GM23338 (cell line): Measurements from ENCODE around the gene ERBB4. TPM values are rescaled to one million over a fixed set of nuclear protein-coding genes. Genes with fewer than 3 reads are reported as not detected.
"Not testable (repeated sequence)": the region's sequence is repeated elsewhere in the genome, so short reads cannot be mapped to it uniquely, and the experiment has no call there.

Experiments
- ATAC-seq: fragments of 200-7000 bp; cut with Tn5 transposase; 3 replicates; pipeline ENCODE4 v1.9.1; 2020
- DNase-seq: peaks from one replicate; pipeline ENCODE4 v3.0.0-alpha.2; 2015; ENCODE audit warnings: low spot score
- H2AFZ ChIP-seq: fragments of 200-600 bp; sonication (generic); 2 replicates; pipeline ENCODE4 v1.8.0; 2016; ENCODE audit warnings: antibody characterized with exemption, mild to moderate bottlenecking, moderate library complexity
- H3F3A ChIP-seq: fragments of 200-600 bp; sonication (generic); replicated peaks from 2 replicates; pipeline ENCODE4 v1.8.0; 2017; ENCODE audit warnings: antibody characterized with exemption, mixed run types, low read depth
- H3K27ac ChIP-seq: fragments of 200-600 bp; sonication (generic); 2 replicates; pipeline ENCODE4 v1.6.1; 2016; ENCODE audit warnings: low read depth
- H3K27me3 ChIP-seq: fragments of 200-600 bp; sonication (generic); 2 replicates; pipeline ENCODE4 v1.8.0; 2016; ENCODE audit warnings: mild to moderate bottlenecking, mixed run types, moderate library complexity; ENCODE audit not compliant: insufficient read depth
- H3K36me3 ChIP-seq: fragments of 200-600 bp; sonication (generic); 2 replicates; pipeline ENCODE4 v1.8.0; 2016; ENCODE audit warnings: mild to moderate bottlenecking; ENCODE audit not compliant: insufficient read depth
- H3K4me1 ChIP-seq: fragments of 200-600 bp; sonication (generic); 2 replicates; pipeline ENCODE4 v1.8.0; 2016; ENCODE audit warnings: mild to moderate bottlenecking, moderate library complexity; ENCODE audit not compliant: insufficient read depth
- H3K4me2 ChIP-seq: fragments of 200-600 bp; sonication (generic); 2 replicates; pipeline ENCODE4 v1.7.1; 2017; ENCODE audit warnings: mixed run types
- H3K4me3 ChIP-seq: fragments of 200-600 bp; sonication (generic); 2 replicates; pipeline ENCODE4 v1.6.1; 2016; ENCODE audit warnings: mixed run types
- H3K79me2 ChIP-seq: fragments of 200-600 bp; sonication (generic); replicated peaks from 2 replicates; pipeline ENCODE4 v1.8.0; 2017; ENCODE audit warnings: mild to moderate bottlenecking; ENCODE audit not compliant: insufficient read depth
- H3K9me2 ChIP-seq: fragments of 200-600 bp; sonication (generic); 2 replicates; pipeline ENCODE4 v1.8.0; 2017; ENCODE audit not compliant: insufficient read depth
- H4K20me1 ChIP-seq: fragments of 200-600 bp; sonication (generic); replicated peaks from 2 replicates; pipeline ENCODE4 v1.8.0; 2017; ENCODE audit warnings: mild to moderate bottlenecking; ENCODE audit not compliant: insufficient read depth
- H3K27ac Mint-ChIP-seq: 2 replicates; pipeline ENCODE4 v1.8.0; 2020; ENCODE audit warnings: inconsistent platforms, mild to moderate bottlenecking, moderate library complexity, mixed read lengths
- H3K27me3 Mint-ChIP-seq: 3 replicates; pipeline ENCODE4 v1.8.0; 2022; ENCODE audit warnings: low read depth, mild to moderate bottlenecking, moderate library complexity, mixed read lengths, inconsistent platforms; ENCODE audit not compliant: insufficient read depth, poor library complexity
- H3K36me3 Mint-ChIP-seq: 3 replicates; pipeline ENCODE4 v1.8.0; 2021; ENCODE audit warnings: low read depth, mild to moderate bottlenecking, inconsistent platforms, moderate library complexity, mixed read lengths
- H3K4me1 Mint-ChIP-seq: 3 replicates; pipeline ENCODE4 v1.8.0; 2020; ENCODE audit warnings: mild to moderate bottlenecking, inconsistent platforms, mixed read lengths
- H3K4me3 Mint-ChIP-seq: 3 replicates; pipeline ENCODE4 v1.8.0; 2021; ENCODE audit warnings: moderate library complexity, mild to moderate bottlenecking, inconsistent platforms, mixed read lengths
- H3K9me3 Mint-ChIP-seq: 3 replicates; pipeline ENCODE4 v1.8.0; 2020; ENCODE audit warnings: moderate library complexity, mild to moderate bottlenecking, inconsistent platforms, mixed read lengths
- CREB1 ChIP-seq: fragments of 250-450 bp; sonication (Bioruptor Pico); IDR thresholded peaks from 2 replicates; pipeline ENCODE4 v1.5.0; 2020; ENCODE audit warnings: low read depth, mild to moderate bottlenecking, moderate library complexity
- CTCF ChIP-seq, 2 experiments: fragments of 200-600 bp in 1 of 2; sonication (generic) in 1 of 2; conservative IDR thresholded peaks; 2 replicates each; pipeline versions ENCODE4 v1.5.1 to v1.6.1; 2016 to 2017; ENCODE audit warnings: antibody characterized with exemption in 2 of 2, low read depth in 2 of 2, mild to moderate bottlenecking in 2 of 2, moderate library complexity in 1 of 2
- ETS1 ChIP-seq: IDR thresholded peaks from 2 replicates; pipeline ENCODE4 v1.6.1; 2016; ENCODE audit warnings: antibody characterized with exemption
- EZH2 ChIP-seq: fragments of 200-600 bp; sonication (generic); IDR thresholded peaks from one replicate; pipeline ENCODE4 v1.8.0; 2017; ENCODE audit warnings: antibody characterized with exemption, mild to moderate bottlenecking, low read depth; ENCODE audit not compliant: unreplicated experiment
- REST ChIP-seq: IDR thresholded peaks from one replicate; pipeline ENCODE4 v1.6.1; 2018; ENCODE audit warnings: antibody characterized with exemption; ENCODE audit not compliant: unreplicated experiment
- STAT1 ChIP-seq: IDR thresholded peaks from one replicate; pipeline ENCODE4 v1.6.1; 2016; ENCODE audit warnings: antibody characterized with exemption; ENCODE audit not compliant: unreplicated experiment
- ZNF331 ChIP-seq: fragments of 250-450 bp; sonication (Bioruptor Pico); IDR thresholded peaks from 2 replicates; pipeline ENCODE4 v1.5.0; 2020; ENCODE audit warnings: low read depth, mild to moderate bottlenecking, moderate library complexity
- ZNF462 ChIP-seq: fragments of 250-450 bp; sonication (Bioruptor Pico); IDR thresholded peaks from 2 replicates; pipeline ENCODE4 v1.5.0; 2020; ENCODE audit warnings: mild to moderate bottlenecking, moderate library complexity
- polyA plus RNA-seq: library from polyadenylated mRNA; unstranded; fragments of >200 nt; fragmentation: Nextera tagmentation; extraction: Ambion mirVana; gene quantifications from 2 replicates; pipeline ENCODE4 v1.2.1, GENCODE V29; 2016
- total RNA-seq: library from RNA; depleted of rRNA; stranded (reverse); fragments of >200 nt; shearing (Covaris generic); gene quantifications from 2 replicates; pipeline ENCODE4 v1.2.3, GENCODE V29; 2014

Gene ERBB4
- total and polyA plus RNA-seq, 2 experiments from 2014 or later: 0.73 to 1.1 TPM

- not testable (repeated sequence) for H3K4me3 Mint-ChIP-seq, H3K4me1 Mint-ChIP-seq, H3K4me2 ChIP-seq, H3K27ac ChIP-seq, H3K9me2 ChIP-seq, H3K79me2 ChIP-seq, H3K27ac Mint-ChIP-seq, H3K9me3 Mint-ChIP-seq, H3K36me3 ChIP-seq, H2AFZ ChIP-seq, H3K4me3 ChIP-seq, H3F3A ChIP-seq, H3K27me3 Mint-ChIP-seq, H3K4me1 ChIP-seq, DNase-seq, H3K27me3 ChIP-seq, H3K36me3 Mint-ChIP-seq, ATAC-seq, H4K20me1 ChIP-seq
Measured at GRCh38 chr2:211592006-211592405, 946.6 kb downstream of the ERBB4 start.

GRCh38 chr2:211591426-211591825, 947.2 kb downstream of the ERBB4 start:
- ATAC-seq: no peak
- no peak overlapping the region for H2AFZ ChIP-seq
- no peak for DNase-seq
- H4K20me1 ChIP-seq: no peaks in the 10 kb centered on the region
- H3K4me2 ChIP-seq: no peak overlapping the region
- no peaks in the 10 kb centered on the region for H3K27me3 ChIP-seq
- H3F3A ChIP-seq: no peaks in the 10 kb centered on the region
- no peaks in the 10 kb centered on the region for H3K9me2 ChIP-seq
- no peak overlapping the region for H3K27ac ChIP-seq
- no peak overlapping the region for H3K4me3 ChIP-seq
- TF ChIP-seq REST (no peak), CREB1 (CRISPR knock-in tag) (no peak), ZNF331 (CRISPR knock-in tag) (no peak), EZH2 (no peak), ZNF462 (CRISPR knock-in tag) (no peak), CTCF (conservative IDR thresholded peaks at IDR 0.05; ENCODE audit: low read depth in 2 of 2) (no peak), ETS1 (no peak), STAT1 (no peak)
- Mint-ChIP-seq H3K9me3 (no peaks in the 10 kb centered on the region), H3K27ac (no peak overlapping the region), H3K4me3 (no peak overlapping the region), H3K27me3 (no peaks in the 10 kb centered on the region), H3K4me1 (no peaks in the 10 kb centered on the region), H3K36me3 (no peaks in the 10 kb centered on the region)
- no peaks in the 10 kb centered on the region for H3K4me1 ChIP-seq
- no peaks in the 10 kb centered on the region for H3K36me3 ChIP-seq
- no peaks in the 10 kb centered on the region for H3K79me2 ChIP-seq
